CD4-positive, alpha-beta T cell (primary cell): ENCODE measurements around the gene MYO3A. TPM values are rescaled to one million over a fixed set of nuclear protein-coding genes. Genes with fewer than 3 reads are reported as not detected.

Experiments used
- ATAC-seq: fragments of 200-7000 bp; cut with Tn5 transposase; one replicate; pipeline ENCODE4 v1.10.0; 2022; ENCODE audit warnings: mild to moderate bottlenecking; ENCODE audit not compliant: poor library complexity
- CTCF ChIA-PET: fragments of 350-600 bp; sonication (Branson Sonifier 250); formaldehyde crosslinking; loops from one replicate; lab custom pipeline; 2021; ENCODE audit warnings: antibody characterized with exemption, inconsistent platforms; lab: Charles Lee
- POLR2A ChIA-PET: fragments of 350-600 bp; sonication (Branson Sonifier 250); formaldehyde crosslinking; loops from one replicate; lab custom pipeline; 2021; ENCODE audit warnings: antibody characterized with exemption, inconsistent platforms; lab: Charles Lee
- DNase-seq, 14 experiments: peaks; one replicate each; pipeline ENCODE4 v3.0.0-alpha.2; 2013 to 2020; ENCODE audit warnings: mixed read lengths in 2 of 14
- H3K27ac ChIP-seq, 2 donors: one replicate each; pipeline versions ENCODE4 v1.5.1 to v1.7.0; 2013; ENCODE audit warnings: low read length in 2 of 2, low read depth in 1 of 2, mild to moderate bottlenecking in 1 of 2
- H3K27me3 ChIP-seq, 2 experiments: 1 replicate in 1 of 2; 2 replicates in 1 of 2; pipeline versions ENCODE4 v1.6.1 to v1.7.0; 2013; ENCODE audit warnings: low read length in 2 of 2, control low read depth in 1 of 2, mild to moderate bottlenecking in 1 of 2, moderate library complexity in 1 of 2; ENCODE audit not compliant: insufficient read depth in 2 of 2, control insufficient read depth in 1 of 2
- H3K36me3 ChIP-seq: one replicate; pipeline ENCODE4 v1.6.1; 2013; ENCODE audit warnings: low read length, control low read depth; ENCODE audit not compliant: insufficient read depth
- H3K4me1 ChIP-seq: one replicate; pipeline ENCODE4 v1.6.1; 2013; ENCODE audit warnings: low read length, control low read depth; ENCODE audit not compliant: insufficient read depth
- H3K4me3 ChIP-seq: one replicate; pipeline ENCODE4 v1.5.1; 2013; ENCODE audit warnings: mild to moderate bottlenecking, low read length, moderate library complexity
- H3K9me3 ChIP-seq, 2 experiments: 1 replicate in 1 of 2; 2 replicates in 1 of 2; pipeline versions ENCODE4 v1.6.1 to v1.7.0; 2013; ENCODE audit warnings: low read length in 2 of 2, mild to moderate bottlenecking in 2 of 2, control low read depth in 1 of 2, moderate library complexity in 1 of 2; ENCODE audit not compliant: control insufficient read depth in 1 of 2, insufficient read depth in 1 of 2
- H3K27ac Mint-ChIP-seq: one replicate; pipeline ENCODE4 v1.8.0; 2020; ENCODE audit warnings: mixed read lengths
- H3K27me3 Mint-ChIP-seq: one replicate; pipeline ENCODE4 v1.8.0; 2021; ENCODE audit warnings: mixed read lengths
- H3K36me3 Mint-ChIP-seq: one replicate; pipeline ENCODE4 v1.8.0; 2021; ENCODE audit warnings: low read depth, mixed read lengths
- H3K4me1 Mint-ChIP-seq: one replicate; pipeline ENCODE4 v1.8.0; 2021; ENCODE audit warnings: low read depth, mixed read lengths
- H3K4me3 Mint-ChIP-seq: one replicate; pipeline ENCODE4 v1.8.0; 2020; ENCODE audit warnings: mild to moderate bottlenecking, mixed read lengths
- H3K9me3 Mint-ChIP-seq: one replicate; pipeline ENCODE4 v1.8.0; 2020; ENCODE audit warnings: mixed read lengths
- intact Hi-C, 2 experiments: fragments of 100-400 bp; cut with DNase I in 1 of 2; cut with micrococcal nuclease in 1 of 2; formaldehyde crosslinking; loops; one replicate each; pipeline versions ENCODE4 v1.15.1 to v1.9.0; 2023 to 2025; cut with DNase I, micrococcal nuclease
- total RNA-seq, 174 experiments: library from RNA in 2 of 174; stranded (reverse) in 2 of 174; gene quantifications; one replicate each; pipeline ENCODE4 v1.2.3 and lab custom pipeline; 2021 to 2026
- TF ChIP-seq, protein P1 (sequence below): fragments of 200-600 bp; IDR thresholded peaks from one replicate; pipeline ENCODE4 v1.8.0; 2022; ENCODE audit warnings: antibody characterized with exemption, mild to moderate bottlenecking

MYO3A gene
- total RNA-seq, 2 experiments from 2014 or later = not detected

DNA sequence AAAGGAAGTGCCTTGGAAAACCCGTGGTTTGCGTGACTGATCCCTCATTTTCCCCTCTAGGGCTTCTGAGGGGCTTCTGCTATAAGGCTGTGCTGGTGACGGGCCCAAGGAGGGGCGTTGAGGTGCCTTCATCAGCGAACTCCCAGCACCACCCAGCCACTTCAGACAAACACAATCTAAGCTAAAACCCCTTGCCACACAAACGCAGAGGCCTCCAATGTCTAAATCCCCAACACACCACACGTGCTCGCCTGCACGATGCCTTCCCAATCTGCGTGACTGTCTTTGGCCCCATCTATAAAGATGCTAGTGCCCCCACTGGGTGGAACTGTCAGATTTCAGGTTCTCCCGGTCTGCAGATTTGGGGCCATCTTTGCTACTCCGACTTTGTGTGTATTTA, 278.5 kb downstream of the MYO3A start:
- Mint-ChIP-seq H3K27ac (no peak overlapping the region), H3K4me3 (no peak overlapping the region), H3K4me1 (peaks cover 16% of the 10 kb centered on the region), H3K9me3 (no peaks in the 10 kb centered on the region), H3K36me3 (no peaks in the 10 kb centered on the region), H3K27me3 (peaks cover 60% of the 10 kb centered on the region)
- H3K36me3 ChIP-seq = no peaks in the 10 kb centered on the region
- peaks cover 1 to 19% of the 10 kb centered on the region in 2 experiments for H3K9me3 ChIP-seq
- peaks cover 26% of the 10 kb centered on the region for H3K4me1 ChIP-seq
- ATAC-seq (no peak), DNase-seq (no peak)
- TF ChIP-seq, protein P1, sequence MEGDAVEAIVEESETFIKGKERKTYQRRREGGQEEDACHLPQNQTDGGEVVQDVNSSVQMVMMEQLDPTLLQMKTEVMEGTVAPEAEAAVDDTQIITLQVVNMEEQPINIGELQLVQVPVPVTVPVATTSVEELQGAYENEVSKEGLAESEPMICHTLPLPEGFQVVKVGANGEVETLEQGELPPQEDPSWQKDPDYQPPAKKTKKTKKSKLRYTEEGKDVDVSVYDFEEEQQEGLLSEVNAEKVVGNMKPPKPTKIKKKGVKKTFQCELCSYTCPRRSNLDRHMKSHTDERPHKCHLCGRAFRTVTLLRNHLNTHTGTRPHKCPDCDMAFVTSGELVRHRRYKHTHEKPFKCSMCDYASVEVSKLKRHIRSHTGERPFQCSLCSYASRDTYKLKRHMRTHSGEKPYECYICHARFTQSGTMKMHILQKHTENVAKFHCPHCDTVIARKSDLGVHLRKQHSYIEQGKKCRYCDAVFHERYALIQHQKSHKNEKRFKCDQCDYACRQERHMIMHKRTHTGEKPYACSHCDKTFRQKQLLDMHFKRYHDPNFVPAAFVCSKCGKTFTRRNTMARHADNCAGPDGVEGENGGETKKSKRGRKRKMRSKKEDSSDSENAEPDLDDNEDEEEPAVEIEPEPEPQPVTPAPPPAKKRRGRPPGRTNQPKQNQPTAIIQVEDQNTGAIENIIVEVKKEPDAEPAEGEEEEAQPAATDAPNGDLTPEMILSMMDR = no peak
- peaks cover 62 to 75% of the 10 kb centered on the region in 2 experiments for H3K27me3 ChIP-seq
- POLR2A ChIA-PET = no interaction called here
- CTCF ChIA-PET = no interaction called here
- no peak overlapping the region for H3K4me3 ChIP-seq
- intact Hi-C loops = loop anchor here in 1 of 2 experiments (10.0 kb wide), 1 partner anchor 62 kb away; no protein-coding TSS in a partner anchor
- no peak overlapping the region for H3K27ac ChIP-seq

DNA sequence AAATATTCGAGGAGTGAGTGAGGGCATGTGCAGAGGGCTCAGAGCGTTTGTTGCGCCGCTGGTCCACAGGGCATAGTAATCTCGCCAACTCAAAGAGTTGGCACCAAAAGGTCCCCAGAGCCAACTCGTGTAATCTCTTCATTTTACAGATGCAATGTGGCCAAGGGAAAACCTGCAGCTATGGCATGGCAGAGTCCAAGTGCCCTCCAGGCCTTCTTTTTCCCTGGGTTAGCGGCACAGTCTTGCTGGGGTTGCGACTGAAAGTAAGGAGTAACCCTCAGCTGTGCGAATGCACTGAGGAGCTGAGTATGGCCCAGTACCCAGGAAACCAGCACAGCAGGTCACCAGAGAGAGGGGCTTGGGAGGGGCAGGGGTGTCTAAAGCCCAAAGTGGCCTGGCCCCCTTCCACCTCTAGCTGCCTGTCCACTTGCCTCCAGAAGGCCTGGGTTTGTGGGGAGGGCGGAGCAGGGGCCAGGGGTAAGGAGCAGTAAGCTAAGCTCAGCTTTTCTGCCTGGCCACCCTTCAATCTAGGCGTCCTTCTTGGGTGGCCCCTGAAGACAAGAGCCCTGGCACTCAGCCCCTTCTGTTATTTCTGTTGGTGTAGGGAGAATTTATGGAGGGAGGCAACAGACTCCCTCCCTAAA, 279.2 kb downstream of the MYO3A start:
- DNase-seq (no peak), ATAC-seq (no peak)
- Mint-ChIP-seq H3K36me3 (no peaks in the 10 kb centered on the region), H3K27ac (no peak overlapping the region), H3K27me3 (peaks cover 62% of the 10 kb centered on the region), H3K4me3 (no peak overlapping the region), H3K4me1 (peaks cover 18% of the 10 kb centered on the region), H3K9me3 (no peaks in the 10 kb centered on the region)
- H3K36me3 ChIP-seq = no peaks in the 10 kb centered on the region
- ChIA-PET CTCF (no interaction called here), POLR2A (no interaction called here)
- peaks cover 0 to 23% of the 10 kb centered on the region in 2 experiments for H3K9me3 ChIP-seq
- TF ChIP-seq, protein P1 = no peak
- peaks cover 29% of the 10 kb centered on the region for H3K4me1 ChIP-seq
- no peak overlapping the region for H3K4me3 ChIP-seq
- intact Hi-C loops = loop anchor here in 1 of 2 experiments (10.0 kb wide), 1 partner anchor 62 kb away; no protein-coding TSS in a partner anchor
- H3K27ac ChIP-seq = no peak overlapping the region
- H3K27me3 ChIP-seq = peaks cover 67 to 83% of the 10 kb centered on the region in 2 experiments

DNA sequence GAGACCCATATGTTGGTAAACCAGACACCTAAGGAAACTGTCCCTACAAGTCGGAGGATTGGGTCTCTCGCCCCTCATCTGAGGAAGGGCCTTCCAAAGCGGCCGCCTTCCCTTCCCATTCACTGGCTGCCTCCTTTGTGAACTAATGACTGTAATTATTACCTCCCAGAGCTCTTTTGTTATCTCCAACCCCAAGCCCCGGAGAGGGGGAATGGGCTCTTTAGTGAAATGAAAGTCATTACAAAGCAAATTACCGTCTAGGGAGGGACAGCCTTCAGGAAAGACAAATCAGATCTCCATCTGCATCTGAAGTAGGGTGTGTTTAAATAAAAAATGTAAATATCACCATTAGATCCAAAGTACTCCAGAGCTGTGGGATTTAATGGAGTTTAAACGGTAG, 280.0 kb downstream of the MYO3A start:
- H3K4me1 Mint-ChIP-seq = peaks cover 25% of the 10 kb centered on the region
- ATAC-seq = no peak
- H3K27me3 Mint-ChIP-seq = peaks cover 70% of the 10 kb centered on the region
- no peak for DNase-seq
- Histone ChIP-seq H3K36me3 (no peaks in the 10 kb centered on the region), H3K27ac (no peak overlapping the region), H3K27me3 (peaks cover 71 to 86% of the 10 kb centered on the region in 2 experiments), H3K9me3 (peaks cover 0 to 23% of the 10 kb centered on the region in 2 experiments), H3K4me1 (peaks cover 29% of the 10 kb centered on the region), H3K4me3 (no peak overlapping the region)
- ChIA-PET POLR2A (no interaction called here), CTCF (no interaction called here)
- H3K9me3 Mint-ChIP-seq = no peaks in the 10 kb centered on the region
- H3K27ac Mint-ChIP-seq = no peak overlapping the region
- TF ChIP-seq, protein P1 = no peak
- intact Hi-C loops = loop anchor here in 1 of 2 experiments (10.0 kb wide), 1 partner anchor 61 kb away; no protein-coding TSS in a partner anchor
- no peak overlapping the region for H3K4me3 Mint-ChIP-seq
- H3K36me3 Mint-ChIP-seq = no peaks in the 10 kb centered on the region
